HL-60/S4 treated with retinoic acid at 250 ng/mL for 4 days and 3 days (cell line): ENCODE data around the gene PAX3.

Experiments
- in situ Hi-C: fragments of 300-500 bp; cut with MboI; formaldehyde crosslinking; loops from 2 replicates; pipeline ENCODE4 v1.7.0; 2022; ENCODE audit warnings: low sequenced_read_pairs

The PAX3 gene

GRCh38 chr2:222238072-222238471 is 60.7 kb downstream of the PAX3 start:
- in situ Hi-C loops, result no loop called here

- in situ Hi-C loops, result no loop called here
Measured at GRCh38 chr2:222232839-222233238, 66.0 kb downstream of the PAX3 start.

GRCh38 chr2:222232372-222232771 is 66.4 kb downstream of the PAX3 start:
- in situ Hi-C loops, result no loop called here

- in situ Hi-C loops, result no loop called here
Measured at GRCh38 chr2:222228054-222228453, 70.7 kb downstream of the PAX3 start.

DNA sequence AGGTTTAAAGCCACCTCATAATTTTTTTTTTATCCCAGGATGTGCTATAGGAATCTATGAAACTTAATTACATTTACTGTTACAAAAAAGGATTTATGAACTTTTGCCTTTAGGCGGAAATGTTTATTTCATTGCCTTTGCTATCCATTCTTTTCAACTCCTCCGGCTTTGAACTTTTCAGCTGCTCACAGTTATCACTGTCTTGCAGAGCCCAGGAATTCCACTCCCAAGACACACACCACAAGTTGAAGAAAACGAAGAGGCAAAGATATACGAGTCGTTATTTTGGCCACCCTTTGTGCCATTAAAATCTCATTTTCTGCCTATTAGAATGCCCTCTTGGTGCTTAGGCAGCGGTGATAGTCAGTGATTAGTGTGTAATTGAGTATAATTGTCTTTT is 80.0 kb downstream of the PAX3 start:
- in situ Hi-C loops, result no loop called here

- in situ Hi-C loops, result no loop called here
Measured at GRCh38 chr2:222217712-222218111, 81.1 kb downstream of the PAX3 start.

- in situ Hi-C loops, result no loop called here
Measured at GRCh38 chr2:222214885-222215284, 83.9 kb downstream of the PAX3 start.

- in situ Hi-C loops, result no loop called here
Measured at GRCh38 chr2:222213049-222213448, 85.7 kb downstream of the PAX3 start.

DNA sequence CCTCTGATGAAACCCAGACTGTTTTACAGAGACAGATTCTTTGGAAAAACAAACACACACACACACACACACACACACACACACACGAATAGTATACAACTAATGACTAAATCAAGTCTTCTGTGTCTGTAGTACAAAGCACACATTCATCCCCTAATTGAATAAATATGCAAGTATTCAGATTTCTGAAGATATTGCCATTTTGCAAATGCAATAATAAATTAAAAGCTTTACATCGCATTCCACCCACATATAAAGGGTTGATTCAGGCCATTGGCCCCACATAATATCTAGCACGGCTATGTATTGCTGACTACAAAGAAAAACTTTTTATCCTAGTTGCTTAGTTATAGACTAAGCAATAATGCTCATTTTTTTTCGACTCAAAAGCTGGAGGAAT is 86.2 kb downstream of the PAX3 start:
- in situ Hi-C loops, result no loop called here

GRCh38 chr2:222208010-222208690 is 90.6 kb downstream of the PAX3 start:
- in situ Hi-C loops, result no loop called here

DNA sequence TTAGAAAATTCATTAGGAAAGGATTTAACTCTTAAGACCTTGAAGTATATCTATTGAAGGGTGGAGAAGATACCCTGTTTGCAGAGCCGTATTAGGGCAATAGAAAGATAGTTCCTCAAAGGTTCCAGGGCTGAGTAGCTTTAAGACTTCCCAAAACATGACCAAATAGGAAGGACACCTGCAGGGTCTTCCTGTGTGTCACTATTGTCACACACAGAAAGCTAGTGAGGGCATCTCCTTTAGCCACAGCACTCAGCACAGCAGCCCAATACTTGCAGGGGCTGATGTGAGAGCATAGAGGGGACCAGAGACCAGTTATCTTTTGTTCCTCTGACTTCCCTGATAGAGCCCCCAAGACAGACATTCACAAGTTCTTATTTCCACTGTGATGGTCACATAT is 93.7 kb downstream of the PAX3 start:
- in situ Hi-C loops, result no loop called here

- in situ Hi-C loops, result no loop called here
Measured at GRCh38 chr2:222203041-222203440, 95.8 kb downstream of the PAX3 start.

- in situ Hi-C loops, result no loop called here
Measured at GRCh38 chr2:222196159-222196558, 102.6 kb downstream of the PAX3 start.

- in situ Hi-C loops, result no loop called here
Measured at GRCh38 chr2:222194669-222195068, 104.1 kb downstream of the PAX3 start.

DNA sequence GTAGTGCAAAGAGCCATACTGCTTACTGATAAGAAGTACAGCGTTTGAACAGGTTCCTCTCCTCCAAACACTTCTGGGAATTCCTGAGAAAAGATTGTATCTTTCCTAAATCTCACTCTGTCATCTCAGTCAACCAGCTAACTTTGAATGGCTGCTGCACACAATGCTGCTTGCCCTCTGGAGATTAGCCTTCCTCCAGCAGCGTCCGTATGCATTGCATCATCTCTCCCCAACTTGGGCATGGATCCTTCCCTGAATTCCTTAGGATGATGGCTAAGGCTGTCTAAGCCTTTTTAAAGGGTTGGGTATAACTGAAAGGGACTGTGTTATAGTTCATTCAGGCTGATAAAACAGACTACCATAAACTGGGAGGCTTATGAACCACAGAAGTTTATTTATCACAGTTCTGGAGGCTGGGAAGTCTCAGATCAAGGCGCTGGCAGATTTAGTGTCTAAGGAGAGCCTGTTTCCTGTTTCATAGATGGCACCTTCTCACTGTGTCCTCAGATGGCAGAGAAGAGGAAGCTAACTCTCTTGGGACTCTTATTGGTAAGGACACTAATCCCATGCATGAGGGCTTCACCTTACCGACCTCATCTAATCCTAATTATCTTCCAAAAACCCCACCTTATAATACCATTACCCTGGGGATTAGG is 105.3 kb downstream of the PAX3 start:
- in situ Hi-C loops, result no loop called here

- in situ Hi-C loops, result no loop called here
Measured at GRCh38 chr2:222180619-222181018, 118.2 kb downstream of the PAX3 start.

DNA sequence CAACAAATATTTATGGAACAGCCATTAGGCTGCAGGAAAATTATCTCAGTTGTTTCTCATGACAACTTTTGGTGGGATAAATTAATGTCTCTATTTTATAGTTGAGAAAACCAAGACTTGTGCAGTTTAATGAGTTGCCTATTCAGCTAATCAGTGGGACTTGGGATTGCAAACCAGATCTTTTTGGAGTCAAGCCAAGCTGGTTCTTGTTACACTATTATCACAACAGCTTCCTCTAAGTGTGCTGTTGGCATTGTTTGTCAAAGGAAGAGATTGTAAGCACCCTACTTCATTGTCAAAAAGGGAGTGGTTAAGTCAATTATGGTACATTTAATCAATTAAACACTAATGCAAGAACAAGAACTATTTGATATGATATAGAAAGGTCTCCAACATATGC is 119.2 kb downstream of the PAX3 start:
- in situ Hi-C loops, result no loop called here

GRCh38 chr2:222178450-222178849 is 120.3 kb downstream of the PAX3 start:
- in situ Hi-C loops, result no loop called here

GRCh38 chr2:222176890-222177289 is 121.9 kb downstream of the PAX3 start:
- in situ Hi-C loops, result no loop called here

DNA sequence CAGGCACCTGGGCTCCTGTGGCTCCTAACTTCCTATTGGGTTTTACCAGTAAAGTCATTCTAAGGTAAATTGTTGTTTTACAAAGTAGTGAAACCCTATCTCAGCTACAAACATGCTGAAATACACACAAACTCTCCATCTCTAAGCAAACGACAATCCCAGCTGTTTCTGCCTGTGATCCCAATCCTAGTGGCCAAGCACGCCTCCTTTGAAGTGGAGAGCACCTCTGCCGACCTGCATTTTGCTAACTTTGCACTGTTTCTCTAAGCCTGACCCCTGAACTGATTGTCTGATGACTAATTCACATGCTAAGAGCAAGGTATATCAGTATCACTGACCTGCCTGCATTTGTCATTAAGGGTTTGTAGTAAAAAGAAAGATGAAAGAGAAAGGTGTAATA is 124.3 kb downstream of the PAX3 start:
- in situ Hi-C loops, result no loop called here

GRCh38 chr2:222169346-222169745 is 129.5 kb downstream of the PAX3 start:
- in situ Hi-C loops, result no loop called here

DNA sequence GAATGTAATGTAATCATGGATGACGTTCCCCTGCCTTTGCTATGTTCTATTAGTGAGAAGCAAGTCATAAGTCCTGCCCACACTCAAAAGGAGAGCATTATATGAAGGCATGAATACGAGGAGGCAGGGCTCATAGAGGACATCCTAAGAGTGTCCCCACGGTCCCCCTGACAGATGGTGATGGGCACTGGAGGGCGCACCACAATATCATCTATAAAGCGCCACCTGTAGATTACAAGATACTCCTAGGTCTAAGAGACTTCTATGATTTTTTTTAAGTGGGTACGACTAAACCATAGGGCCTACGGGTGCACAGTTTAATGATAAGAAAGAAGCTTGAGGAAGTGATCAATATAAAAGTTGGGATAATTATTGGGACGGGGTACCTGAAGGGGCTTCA is 131.0 kb downstream of the PAX3 start:
- in situ Hi-C loops, result no loop called here

GRCh38 chr2:222160944-222161343 is 137.9 kb downstream of the PAX3 start:
- in situ Hi-C loops, result no loop called here
